Epithelial cell of alveolus of lung (primary cell): ENCODE results near the gene SIRT7. TPM values are rescaled to one million over a fixed set of nuclear protein-coding genes. Genes with fewer than 3 reads are reported as not detected.

Source experiments
- total RNA-seq: library from RNA; depleted of rRNA; stranded (reverse); fragments of >200 nt; gene quantifications from 2 replicates; pipeline ENCODE4 v1.2.1, GENCODE V29; 2015

The SIRT7 gene, protein sequence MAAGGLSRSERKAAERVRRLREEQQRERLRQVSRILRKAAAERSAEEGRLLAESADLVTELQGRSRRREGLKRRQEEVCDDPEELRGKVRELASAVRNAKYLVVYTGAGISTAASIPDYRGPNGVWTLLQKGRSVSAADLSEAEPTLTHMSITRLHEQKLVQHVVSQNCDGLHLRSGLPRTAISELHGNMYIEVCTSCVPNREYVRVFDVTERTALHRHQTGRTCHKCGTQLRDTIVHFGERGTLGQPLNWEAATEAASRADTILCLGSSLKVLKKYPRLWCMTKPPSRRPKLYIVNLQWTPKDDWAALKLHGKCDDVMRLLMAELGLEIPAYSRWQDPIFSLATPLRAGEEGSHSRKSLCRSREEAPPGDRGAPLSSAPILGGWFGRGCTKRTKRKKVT
- total RNA-seq = 11.1 and 20.7 TPM in 2 replicates

DNA sequence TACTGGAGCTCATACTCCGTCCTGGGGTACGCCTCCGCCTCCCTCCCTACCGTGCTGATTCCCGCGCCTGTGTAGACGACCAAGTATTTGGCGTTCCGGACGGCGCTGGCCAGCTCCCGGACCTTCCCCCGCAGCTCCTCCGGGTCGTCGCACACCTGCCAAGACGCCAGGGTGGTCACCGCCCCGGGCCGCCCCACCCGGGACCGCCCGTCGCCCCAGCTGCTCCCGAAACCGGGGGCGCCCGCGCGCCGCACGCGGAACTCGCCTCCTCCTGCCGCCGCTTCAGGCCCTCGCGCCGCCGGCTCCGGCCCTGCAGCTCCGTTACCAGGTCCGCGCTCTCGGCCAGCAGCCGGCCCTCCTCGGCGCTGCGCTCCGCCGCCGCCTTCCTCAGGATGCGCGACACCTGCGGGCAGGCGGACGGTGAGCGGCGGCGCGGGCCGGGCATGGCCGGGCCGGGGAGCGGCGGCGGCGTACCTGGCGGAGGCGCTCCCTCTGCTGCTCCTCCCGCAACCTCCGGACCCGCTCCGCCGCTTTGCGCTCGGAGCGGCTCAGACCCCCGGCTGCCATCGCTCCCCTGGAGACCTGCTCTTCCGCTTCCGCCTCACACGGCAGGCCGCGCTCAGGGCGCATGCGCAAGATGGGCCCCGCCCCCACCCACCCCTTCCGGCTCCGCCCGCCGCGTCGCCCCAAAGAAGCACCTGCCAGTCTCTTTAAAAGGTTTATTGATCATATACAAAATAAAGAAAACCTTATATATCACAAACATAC is at the start of gene SIRT7:
TSS of gene SIRT7 (minus strand) at position 612 of the 768 bp plus-strand sequence. CDS start at position 567, 45 bp downstream.

DNA sequence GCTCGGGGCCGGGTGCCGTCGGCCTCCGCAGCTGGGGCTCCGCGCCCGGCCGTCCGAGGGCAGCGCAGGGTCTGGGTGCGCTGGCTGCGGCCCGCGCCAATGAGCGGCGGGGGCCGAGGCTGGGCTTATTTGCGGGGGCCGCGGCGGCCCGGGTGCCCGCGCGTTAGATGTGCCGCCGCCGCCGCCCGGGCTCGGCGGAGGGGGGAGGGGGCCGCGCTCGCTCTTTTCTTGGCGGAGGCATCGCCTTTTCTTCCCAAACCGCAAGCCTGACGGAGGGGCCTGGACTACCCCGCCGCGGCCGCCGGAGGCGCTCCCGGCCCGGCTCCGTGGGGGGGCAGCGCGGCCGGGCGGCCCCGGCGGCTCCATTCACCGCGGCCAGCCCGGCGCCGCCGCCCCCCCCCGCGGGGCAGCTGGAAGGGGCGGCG is 43.1 kb upstream of the SIRT7 start, which contains the start of gene NOTUM:
TSS of gene NOTUM (minus strand) at position 101 of the 425 bp plus-strand sequence. CDS start 278 bp downstream, outside the sequence.

DNA sequence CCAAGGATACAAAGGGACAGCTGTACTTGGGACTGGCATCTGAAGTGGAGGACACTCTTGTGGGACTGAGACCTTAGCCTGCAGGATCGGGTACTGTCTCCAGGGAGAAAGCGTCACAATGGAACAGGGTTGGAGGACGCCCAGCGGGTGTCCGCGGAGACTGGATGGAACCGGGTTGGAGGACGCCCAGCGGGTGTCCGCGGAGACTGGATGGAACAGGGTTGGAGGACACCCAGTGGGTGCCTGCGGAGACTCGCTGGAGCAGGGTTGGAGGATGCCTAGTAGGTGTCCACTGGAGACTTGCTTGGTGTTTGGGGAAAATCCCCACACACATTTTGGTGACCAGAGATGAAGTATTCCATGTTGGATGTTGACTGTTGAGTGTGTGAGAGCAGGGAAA is 29.2 kb upstream of the SIRT7 start, which contains the start of gene MYADML2:
TSS of gene MYADML2 (minus strand) at position 45 of the 400 bp plus-strand sequence. CDS start 5,492 bp downstream, outside the sequence.

DNA sequence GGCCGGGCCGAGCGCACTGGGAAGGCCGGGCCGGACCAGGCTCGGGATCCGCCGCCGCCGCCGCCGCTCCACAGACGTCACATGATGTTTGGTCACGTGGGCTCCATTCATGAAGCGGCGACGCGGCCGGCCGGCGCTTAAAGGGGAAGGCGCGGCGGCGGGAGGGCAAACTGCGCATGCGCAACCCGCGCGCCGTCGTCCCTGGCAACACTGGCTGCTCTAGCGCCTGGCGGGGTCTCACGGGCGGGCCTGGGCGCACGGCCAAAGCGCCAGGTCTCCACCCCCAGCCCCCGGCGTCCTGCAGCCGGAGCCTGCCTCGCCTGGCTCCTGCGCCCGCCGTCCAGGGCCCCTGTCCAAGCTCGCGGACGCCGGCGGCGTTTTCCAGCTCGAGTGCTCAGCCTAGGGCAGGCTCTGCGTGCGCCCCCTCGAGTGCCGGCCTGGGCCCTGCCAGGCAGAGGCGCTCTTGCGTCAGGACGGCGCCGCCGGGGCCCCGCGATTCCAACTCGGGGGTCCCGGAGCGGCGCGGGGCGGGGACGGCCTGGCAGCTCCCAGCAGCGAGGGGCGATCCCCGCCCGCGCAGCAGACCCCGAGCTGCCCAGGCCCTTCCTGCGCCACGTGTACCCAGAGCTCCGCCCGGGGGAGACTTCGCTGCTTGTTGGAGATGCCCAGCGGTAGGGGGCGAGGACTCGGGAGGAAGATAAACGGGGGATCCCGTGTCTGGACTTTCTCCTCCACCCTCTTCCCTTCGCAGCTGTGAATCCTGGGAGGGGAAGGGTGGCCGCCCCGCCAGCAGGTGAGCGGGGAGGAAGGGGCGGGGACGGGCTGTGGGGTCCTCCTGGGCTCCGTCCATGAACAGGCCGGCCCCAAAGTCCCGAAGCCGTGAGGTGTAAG is 9.9 kb upstream of the SIRT7 start, which contains the start of gene MAFG:
TSS of gene MAFG (minus strand) at position 83 of the 891 bp plus-strand sequence. CDS start 4,550 bp downstream, outside the sequence.

DNA sequence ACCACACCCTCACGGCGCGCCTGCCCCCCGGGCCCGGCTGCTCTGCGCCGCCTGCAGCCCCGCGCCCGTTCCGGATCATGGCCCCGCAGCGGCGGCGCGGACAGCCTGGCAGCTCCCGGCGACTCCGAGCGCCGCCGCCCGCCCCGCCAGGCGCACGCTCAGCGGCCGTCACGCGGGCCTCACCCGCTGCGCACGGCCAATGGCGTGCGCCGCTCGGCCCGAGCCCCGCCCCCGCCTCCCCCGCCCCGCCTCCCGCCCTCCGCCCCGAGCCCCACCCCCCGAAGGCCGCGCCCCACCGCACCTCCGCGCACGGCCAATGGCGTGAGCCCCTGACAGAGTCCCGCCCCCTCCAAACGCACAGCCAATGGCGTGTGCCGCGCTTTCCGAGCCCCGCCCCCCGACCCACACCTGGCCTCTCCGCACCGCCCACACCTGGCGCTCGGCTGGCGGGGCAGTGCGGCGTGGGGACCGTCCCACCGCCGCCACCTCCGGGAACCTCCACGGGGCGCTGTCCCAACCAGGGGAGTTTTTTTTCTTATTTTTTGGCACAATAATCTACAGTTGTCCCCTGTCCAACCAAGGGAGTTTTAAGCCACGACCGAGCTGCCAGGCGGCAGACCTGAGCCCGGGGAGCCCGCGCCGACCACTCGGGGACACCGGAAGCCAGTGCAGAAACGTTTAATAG is 6.6 kb downstream of the SIRT7 start, which contains the start of gene PCYT2:
TSS of gene PCYT2 (minus strand) at position 123 of the 685 bp plus-strand sequence. CDS start at position 79, 44 bp downstream.

DNA sequence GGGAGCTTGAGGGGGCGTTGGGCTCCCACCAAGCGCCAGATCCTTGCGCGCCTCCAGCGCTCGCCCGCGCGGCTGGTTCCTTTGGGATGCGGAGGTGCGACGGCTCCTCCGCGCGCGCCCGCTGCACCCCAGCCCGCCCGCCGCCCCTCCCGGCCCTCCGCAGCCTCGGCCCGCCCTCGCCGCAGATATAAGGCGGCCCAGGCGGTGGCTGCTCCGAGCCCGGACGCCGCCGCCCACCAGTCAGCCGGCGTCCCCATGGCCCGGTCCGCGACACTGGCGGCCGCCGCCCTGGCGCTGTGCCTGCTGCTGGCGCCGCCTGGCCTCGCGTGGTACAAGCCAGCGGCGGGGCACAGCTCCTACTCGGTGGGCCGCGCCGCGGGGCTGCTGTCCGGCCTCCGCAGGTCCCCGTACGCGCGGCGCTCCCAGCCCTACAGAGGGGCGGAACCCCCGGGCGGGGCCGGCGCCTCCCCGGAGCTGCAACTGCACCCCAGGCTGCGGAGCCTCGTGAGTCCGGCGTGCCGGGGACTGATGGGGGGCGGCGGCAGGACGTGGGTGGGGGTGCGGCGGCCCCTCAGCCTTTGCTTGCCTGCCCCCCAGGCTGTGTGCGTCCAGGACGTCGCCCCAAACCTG is 15.8 kb downstream of the SIRT7 start, which contains the start of gene NPB:
TSS of gene NPB (plus strand) at position 216 of the 630 bp plus-strand sequence. CDS start at position 256, 40 bp downstream.

DNA sequence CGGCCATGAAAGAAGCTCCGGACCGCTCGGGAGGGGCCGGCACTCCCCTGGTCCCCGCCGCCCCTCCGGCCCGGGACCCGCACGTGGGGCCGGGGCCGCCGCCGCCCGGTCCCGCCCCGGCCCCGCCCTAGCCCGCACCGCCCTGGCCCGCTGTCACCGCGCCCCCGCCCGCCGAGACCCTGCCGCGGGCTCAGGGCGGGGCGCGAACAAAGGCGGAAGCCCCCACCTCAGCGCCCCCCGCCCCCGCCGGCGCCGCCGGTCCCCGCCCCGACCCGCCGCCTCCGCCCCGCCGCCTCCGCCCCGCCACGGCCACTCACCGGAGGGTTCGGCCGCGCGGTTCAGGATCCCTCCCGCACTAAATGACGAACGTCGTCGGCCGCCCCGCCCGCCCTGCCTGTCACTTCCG is 47.0 kb downstream of the SIRT7 start, which contains the start of gene ARHGDIA:
TSS of gene ARHGDIA (minus strand) at position 357 of the 406 bp plus-strand sequence. CDS start 1,407 bp downstream, outside the sequence.

Other genes starting within 250 kb of the SIRT7 start
- 39.3 and 59.9 TPM in 2 replicates for gene ARL16, start 234.4 kb downstream of the SIRT7 start, total RNA-seq
- 72.2 and 89.6 TPM in 2 replicates for gene HGS, start 234.2 kb downstream of the SIRT7 start, total RNA-seq
- 46.4 and 93.5 TPM in 2 replicates for gene MRPL12, start 214.8 kb downstream of the SIRT7 start, total RNA-seq
- gene SLC25A10, start 205.9 kb downstream of the SIRT7 start, total RNA-seq = 15.3 and 22.8 TPM in 2 replicates
- gene GCGR, start 114.0 kb downstream of the SIRT7 start, total RNA-seq = not detected in 2 replicates
- 69.5 and 121 TPM in 2 replicates for gene MCRIP1, start 84.9 kb downstream of the SIRT7 start, total RNA-seq
- gene PPP1R27, start 83.1 kb downstream of the SIRT7 start, total RNA-seq = not detected in 2 replicates
- gene P4HB, start 57.6 kb downstream of the SIRT7 start, total RNA-seq = 1,783 and 2,221 TPM in 2 replicates
- gene ARHGDIA, start 46.8 kb downstream of the SIRT7 start, total RNA-seq = 143 and 305 TPM in 2 replicates
- 47.7 and 158 TPM in 2 replicates for gene ALYREF, start 26.6 kb downstream of the SIRT7 start, total RNA-seq
- 147 and 313 TPM in 2 replicates for gene ANAPC11, start 26.5 kb downstream of the SIRT7 start, total RNA-seq
- gene NPB, start 15.9 kb downstream of the SIRT7 start, total RNA-seq = 0.26 and 0.48 TPM in 2 replicates
- 19.0 and 74.9 TPM in 2 replicates for gene PCYT2, start 6.8 kb downstream of the SIRT7 start, total RNA-seq
- 12.1 and 15.1 TPM in 2 replicates for gene MAFG, start 9.6 kb upstream of the SIRT7 start, total RNA-seq
- 54.9 and 180 TPM in 2 replicates for gene PYCR1, start 19.1 kb upstream of the SIRT7 start, total RNA-seq
- gene MYADML2, start 29.1 kb upstream of the SIRT7 start, total RNA-seq = not detected in 2 replicates
- gene NOTUM, start 43.0 kb upstream of the SIRT7 start, total RNA-seq = 0.13 and 0.48 TPM in 2 replicates
- 15.5 and 15.8 TPM in 2 replicates for gene ASPSCR1, start 59.5 kb upstream of the SIRT7 start, total RNA-seq
- 29.1 and 76.7 TPM in 2 replicates for gene CENPX, start 104.7 kb upstream of the SIRT7 start, total RNA-seq
- gene LRRC45, start 105.1 kb upstream of the SIRT7 start, total RNA-seq = 9.8 and 15.6 TPM in 2 replicates
- 25.0 and 38.6 TPM in 2 replicates for gene RAC3, start 113.5 kb upstream of the SIRT7 start, total RNA-seq
- 79.3 and 86.3 TPM in 2 replicates for gene DCXR, start 119.5 kb upstream of the SIRT7 start, total RNA-seq
- gene RFNG, start 133.6 kb upstream of the SIRT7 start, total RNA-seq = 46.9 and 63.2 TPM in 2 replicates
- 116 and 126 TPM in 2 replicates for gene GPS1, start 133.7 kb upstream of the SIRT7 start, total RNA-seq
- 30.9 and 37.4 TPM in 2 replicates for gene DUS1L, start 147.6 kb upstream of the SIRT7 start, total RNA-seq
- gene FASN, start 180.1 kb upstream of the SIRT7 start, total RNA-seq = 57.2 and 289 TPM in 2 replicates